Measurements from ENCODE around the gene NIP7.

DNA sequence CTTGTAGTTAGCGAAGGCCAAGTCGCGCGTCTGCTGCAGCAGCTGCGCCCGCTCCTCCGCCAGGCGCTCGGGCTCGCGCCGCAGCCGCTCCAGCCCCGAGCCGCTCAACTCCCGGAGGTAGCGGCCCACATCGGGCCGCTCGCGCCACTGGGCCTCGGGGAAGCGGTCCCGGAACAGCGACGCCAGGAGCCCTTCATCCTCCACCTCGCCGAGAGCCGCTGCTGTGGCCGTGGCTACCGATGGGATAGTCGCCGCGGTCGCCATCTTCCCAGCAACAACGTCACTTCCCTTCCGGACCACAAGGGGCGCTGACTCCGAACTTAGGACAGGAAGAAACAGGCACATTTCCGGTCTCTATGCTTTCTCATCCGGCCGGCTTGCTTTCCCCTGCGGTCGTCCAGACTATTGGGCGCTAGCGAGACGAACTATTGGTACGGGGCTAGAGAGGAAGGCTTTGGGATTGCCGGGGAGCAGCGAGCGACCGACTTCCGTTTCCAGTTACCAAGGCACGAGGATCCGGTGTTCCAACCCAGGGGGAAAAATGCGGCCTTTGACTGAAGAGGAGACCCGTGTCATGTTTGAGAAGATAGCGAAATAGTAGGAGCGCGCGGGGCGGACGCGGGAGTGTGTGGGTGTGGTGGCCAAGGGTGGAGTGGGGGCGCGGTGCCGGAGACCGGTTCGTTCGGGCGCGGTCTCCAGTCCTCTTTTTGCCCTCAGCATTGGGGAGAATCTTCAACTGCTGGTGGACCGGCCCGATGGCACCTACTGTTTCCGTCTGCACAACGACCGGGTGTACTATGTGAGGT lies at the start of gene NIP7, which contains the start of gene COG8:
- TF ChIP-seq POLR2AphosphoS5 (IDR thresholded peaks at IDR 0.05) = peak; percentile 81 to 91
- TF ChIP-seq POLR2A (IDR thresholded peaks at IDR 0.05) = peak in 3 of 4 donors; percentile 37 to 80 (median 51)

All from upper lobe of left lung (tissue), 4 donors.